Astrocyte of the spinal cord (primary cell): ENCODE results near the gene CIAO2B.

Source experiments
- DNase-seq: peaks from one replicate; pipeline ENCODE4 v3.0.0; 2011; ENCODE audit warnings: low read depth, low spot score
- H3K4me3 ChIP-seq: 2 replicates; pipeline ENCODE4 v1.5.1; 2011; ENCODE audit warnings: low read depth, mild to moderate bottlenecking, low read length, moderate library complexity
- in situ Hi-C: cut with HindIII; loops from 2 replicates; pipeline ENCODE4 v1.10.0; 2017; ENCODE audit warnings: low sequenced_read_pairs
- TF ChIP-seq, protein P1 (sequence below): IDR thresholded peaks from 2 replicates; pipeline ENCODE4 v1.5.1; 2012; ENCODE audit warnings: low read depth, mild to moderate bottlenecking, low read length, inconsistent platforms

CIAO2B gene

DNA sequence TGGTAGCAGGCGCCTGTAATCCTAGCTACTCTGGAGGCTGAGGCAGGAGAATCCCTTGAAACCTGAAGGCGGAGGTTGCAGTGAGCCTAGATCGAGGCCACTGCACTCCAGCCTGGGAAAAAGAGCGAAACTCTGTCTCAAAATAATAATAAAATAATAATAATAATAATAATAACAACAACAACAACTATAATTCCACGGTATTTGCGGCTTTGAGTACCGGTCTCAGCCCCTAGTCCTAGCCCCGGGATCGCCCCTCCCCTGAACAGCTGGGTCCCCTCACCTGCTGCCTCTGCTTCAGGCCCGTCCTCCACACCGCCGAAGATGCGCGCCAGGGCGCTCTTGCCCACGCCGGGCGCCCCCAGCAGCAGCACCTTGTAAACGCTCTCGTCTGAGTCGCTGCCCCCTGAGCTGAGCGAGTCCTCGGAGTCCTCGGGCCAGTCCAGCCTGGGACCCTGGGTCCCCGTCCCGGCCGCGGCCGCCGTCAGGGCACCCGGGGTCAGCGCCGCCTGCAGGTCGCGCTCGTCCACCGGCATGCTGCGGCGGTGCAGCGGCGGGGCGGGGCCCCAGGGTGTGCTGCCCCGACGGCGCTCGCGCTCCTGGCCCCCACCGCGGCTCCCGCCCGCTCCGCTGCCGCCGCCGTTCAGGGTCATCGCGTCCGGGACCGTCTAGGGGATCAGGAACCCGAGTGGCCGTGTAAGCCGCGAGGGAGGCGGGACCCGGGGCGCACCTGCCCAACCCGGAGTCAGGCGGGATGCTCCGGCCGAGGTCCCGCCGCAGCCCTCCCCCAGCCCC lies 9.5 kb downstream of the CIAO2B start:
- TF ChIP-seq, protein P1, sequence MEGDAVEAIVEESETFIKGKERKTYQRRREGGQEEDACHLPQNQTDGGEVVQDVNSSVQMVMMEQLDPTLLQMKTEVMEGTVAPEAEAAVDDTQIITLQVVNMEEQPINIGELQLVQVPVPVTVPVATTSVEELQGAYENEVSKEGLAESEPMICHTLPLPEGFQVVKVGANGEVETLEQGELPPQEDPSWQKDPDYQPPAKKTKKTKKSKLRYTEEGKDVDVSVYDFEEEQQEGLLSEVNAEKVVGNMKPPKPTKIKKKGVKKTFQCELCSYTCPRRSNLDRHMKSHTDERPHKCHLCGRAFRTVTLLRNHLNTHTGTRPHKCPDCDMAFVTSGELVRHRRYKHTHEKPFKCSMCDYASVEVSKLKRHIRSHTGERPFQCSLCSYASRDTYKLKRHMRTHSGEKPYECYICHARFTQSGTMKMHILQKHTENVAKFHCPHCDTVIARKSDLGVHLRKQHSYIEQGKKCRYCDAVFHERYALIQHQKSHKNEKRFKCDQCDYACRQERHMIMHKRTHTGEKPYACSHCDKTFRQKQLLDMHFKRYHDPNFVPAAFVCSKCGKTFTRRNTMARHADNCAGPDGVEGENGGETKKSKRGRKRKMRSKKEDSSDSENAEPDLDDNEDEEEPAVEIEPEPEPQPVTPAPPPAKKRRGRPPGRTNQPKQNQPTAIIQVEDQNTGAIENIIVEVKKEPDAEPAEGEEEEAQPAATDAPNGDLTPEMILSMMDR: peak; percentile 10
- in situ Hi-C loops: no loop called here
- peak overlapping the region; percentile 30 for H3K4me3 ChIP-seq
- no peak for DNase-seq

DNA sequence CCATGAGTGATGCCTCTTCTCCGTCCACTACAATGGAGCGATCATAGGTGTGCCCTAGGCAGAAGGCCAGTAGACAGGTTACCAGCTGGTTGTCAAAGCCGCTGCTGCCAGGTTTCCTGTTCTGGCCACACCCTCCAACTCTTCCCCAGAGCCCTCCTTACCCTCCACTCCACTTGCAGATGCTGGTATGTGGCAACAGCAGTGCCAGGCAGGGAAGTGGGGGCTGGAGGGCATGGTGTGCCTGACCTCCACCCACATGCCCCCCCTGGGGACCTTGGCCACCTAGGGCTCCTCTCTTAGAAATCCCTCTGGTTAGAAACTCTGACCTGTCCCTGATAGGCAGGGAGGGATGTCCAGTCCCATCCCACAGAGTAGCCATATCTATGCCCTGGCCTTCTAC lies 10.3 kb downstream of the CIAO2B start:
- H3K4me3 ChIP-seq: no peak overlapping the region
- in situ Hi-C loops: no loop called here
- TF ChIP-seq, protein P1: no peak
- DNase-seq: no peak

DNA sequence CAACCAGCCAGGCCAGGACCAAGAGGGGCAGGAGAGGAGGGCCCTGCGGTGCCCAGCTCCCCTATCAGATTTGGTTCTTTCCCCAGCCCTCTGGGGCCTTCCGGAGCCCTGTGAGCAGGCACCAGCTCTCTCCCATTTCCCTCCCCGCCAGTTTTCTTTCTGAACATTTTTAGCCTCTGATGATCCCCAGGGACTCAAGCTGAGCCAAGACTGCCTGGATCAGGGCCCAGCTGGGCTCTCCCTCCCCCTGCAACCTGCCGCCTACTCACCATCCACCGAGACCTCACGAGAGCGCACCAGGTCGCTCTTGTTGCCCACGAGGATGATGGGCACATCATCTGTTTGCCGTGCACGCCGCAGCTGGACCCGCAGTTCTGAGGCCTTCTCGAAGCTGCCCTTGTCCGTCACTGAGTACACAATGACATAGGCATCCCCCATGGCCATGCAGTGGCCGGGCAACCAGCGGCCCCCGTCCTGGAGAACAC lies 10.9 kb downstream of the CIAO2B start:
- TF ChIP-seq, protein P1: no peak
- no peak overlapping the region for H3K4me3 ChIP-seq
- DNase-seq: peak; percentile 28
- in situ Hi-C loops: no loop called here

DNA sequence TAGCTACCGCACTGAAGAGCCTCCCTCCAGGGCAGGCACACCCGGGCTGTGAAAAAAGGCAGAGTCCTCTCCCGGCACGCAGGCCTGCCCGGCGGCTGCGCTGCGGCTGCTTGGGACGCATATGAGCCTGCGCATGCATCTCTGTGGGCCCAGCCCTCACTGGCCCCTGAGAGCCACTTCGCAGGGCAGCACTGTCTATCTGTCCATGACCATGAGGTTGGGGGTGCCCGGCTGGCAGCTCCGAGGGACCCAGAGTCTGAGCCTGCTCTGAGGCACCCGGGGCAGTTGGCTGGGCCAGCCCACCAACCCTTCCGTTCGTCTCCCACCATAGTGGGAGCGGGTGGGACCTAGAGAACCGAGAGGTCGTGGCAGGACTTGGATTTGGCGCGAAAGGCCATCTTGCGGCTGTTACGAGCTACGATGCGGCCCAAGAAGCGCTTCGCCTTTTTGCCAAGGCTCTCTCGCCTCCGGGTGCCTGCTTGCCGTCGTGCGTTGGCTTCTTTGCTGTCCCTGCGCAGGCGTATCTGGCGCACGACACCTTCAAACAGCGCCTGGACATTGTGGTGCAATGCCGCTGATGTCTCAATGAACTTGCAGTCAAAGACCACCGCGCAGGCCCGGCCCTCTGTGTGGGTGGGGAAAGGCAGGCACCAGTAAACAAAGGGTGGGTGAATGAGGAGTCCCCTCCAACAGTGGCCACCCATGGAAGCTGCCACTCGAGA lies 12.3 kb downstream of the CIAO2B start:
- TF ChIP-seq, protein P1: no peak
- H3K4me3 ChIP-seq: no peak overlapping the region
- in situ Hi-C loops: no loop called here
- no peak for DNase-seq

DNA sequence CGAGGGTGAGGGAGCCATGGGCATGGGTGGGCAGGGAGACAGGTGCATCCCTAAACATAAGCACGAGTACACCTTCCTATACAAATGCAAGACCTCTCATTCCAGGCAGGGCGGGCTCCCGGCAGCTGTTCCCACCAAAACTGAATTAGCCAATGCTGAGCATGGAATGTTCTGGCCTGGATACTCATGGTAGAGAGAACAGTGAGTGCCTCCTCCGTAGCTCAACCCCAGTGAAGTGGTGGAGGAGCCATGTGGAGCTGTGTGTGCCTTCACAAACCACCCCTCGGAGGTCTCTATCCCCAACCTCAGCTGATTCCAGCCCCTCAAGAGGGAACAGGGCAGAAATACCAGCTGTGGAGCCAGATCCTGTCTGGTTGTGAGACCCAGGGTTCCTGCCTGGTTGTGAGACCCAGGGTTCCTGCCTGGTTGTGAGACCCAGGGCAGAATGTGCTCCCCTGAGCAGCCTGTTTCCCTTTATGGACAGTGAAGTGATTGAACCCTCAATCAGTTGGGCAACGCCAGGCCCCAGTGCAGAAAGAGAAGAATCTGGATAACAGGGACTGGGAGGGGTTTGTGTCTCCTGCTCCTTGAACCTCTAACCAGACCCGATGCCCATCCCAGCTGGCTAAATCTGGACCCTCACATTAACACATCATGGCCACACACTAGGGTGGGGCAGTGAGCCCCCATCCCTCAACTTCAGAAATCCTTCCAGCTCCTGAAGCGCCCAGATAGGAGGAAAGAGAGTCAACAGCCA lies 13.1 kb downstream of the CIAO2B start:
- no peak for DNase-seq
- TF ChIP-seq, protein P1: no peak
- in situ Hi-C loops: no loop called here
- H3K4me3 ChIP-seq: no peak overlapping the region

DNA sequence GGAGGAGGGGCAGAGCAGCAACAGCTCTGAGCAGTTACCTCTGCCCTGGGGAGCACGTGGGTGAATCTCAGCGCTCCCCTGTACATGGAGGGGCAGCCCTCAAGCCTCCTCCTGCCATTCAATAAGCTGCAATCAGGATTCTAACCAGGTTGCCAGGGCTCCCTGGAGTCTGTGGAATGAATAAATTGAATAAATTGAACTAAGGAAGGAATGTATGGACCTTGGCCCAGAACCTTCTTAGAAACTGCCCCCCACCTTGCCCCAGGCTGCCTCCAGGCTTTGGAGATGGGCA lies 14.0 kb downstream of the CIAO2B start:
- no peak for DNase-seq
- in situ Hi-C loops: no loop called here
- no peak overlapping the region for H3K4me3 ChIP-seq

More for the DNA sequence above, 14.0 kb downstream of the CIAO2B start:
- TF ChIP-seq, protein P1: no peak
